ENCODE measurements around the gene HS3ST5. TPM values are rescaled to one million over a fixed set of nuclear protein-coding genes. Genes with fewer than 3 reads are reported as not detected.

The HS3ST5 gene
- total RNA-seq, 1 experiment from 2014 or later = 14.4 TPM

GRCh38 chr6:114101255-114101654, 241.6 kb downstream of the HS3ST5 start:
- Histone ChIP-seq H3K23ac (ENCODE audit: insufficient read length, low read depth, low read length) (no peak overlapping the region), H4K91ac (ENCODE audit: insufficient read length, low read depth, low read length) (no peak overlapping the region), H3K14ac (ENCODE audit: insufficient read depth, low read length) (no peak overlapping the region), H3K4ac (ENCODE audit: low read depth, low read length) (no peak overlapping the region), H2BK20ac (ENCODE audit: low read depth, low read length, poor library complexity, severe bottlenecking) (no peak overlapping the region), H3K4me1 (ENCODE audit: insufficient read depth, low read length) (peaks cover 2% of the 10 kb centered on the region; the same call in 1 of the 2 replicates), H3K9ac (ENCODE audit: extremely low read depth, insufficient read length, low read length) (no peak overlapping the region), H3K56ac (ENCODE audit: insufficient read length, low read depth, low read length) (no peak overlapping the region), H4K5ac (ENCODE audit: insufficient read length, low read depth, low read length) (no peak overlapping the region), H3K18ac (ENCODE audit: insufficient read length, low read depth, low read length) (no peak overlapping the region), H3K79me2 (ENCODE audit: insufficient read depth, low read length) (no peaks in the 10 kb centered on the region), H3K23me2 (ENCODE audit: insufficient read length, low read depth, low read length, poor library complexity, severe bottlenecking) (no peaks in the 10 kb centered on the region), H2BK12ac (ENCODE audit: insufficient read length, low read depth, low read length) (no peak overlapping the region), H3K27me3 (ENCODE audit: insufficient read depth, low read length) (no peaks in the 10 kb centered on the region), H2BK15ac (ENCODE audit: low read depth, low read length) (no peak overlapping the region), H3K9me3 (ENCODE audit: control insufficient read depth, low read depth, low read length) (no peaks in the 10 kb centered on the region), H3T11ph (ENCODE audit: low read length) (no peak overlapping the region), H2AK5ac (ENCODE audit: insufficient read length, low read length) (no peak overlapping the region), H4K20me1 (ENCODE audit: control insufficient read depth, insufficient read depth, insufficient read length) (no peaks in the 10 kb centered on the region), H4K8ac (replicated peaks; ENCODE audit: insufficient read length, low read depth, low read length) (no peak overlapping the region), H2BK5ac (ENCODE audit: insufficient read length, low read length) (no peak overlapping the region), H2AFZ (ENCODE audit: low read length) (no peak overlapping the region), H3K27ac (ENCODE audit: insufficient read length, low read depth, low read length) (no peak overlapping the region), H3K79me1 (ENCODE audit: insufficient read depth, low read depth, low read length, poor library complexity, severe bottlenecking) (no peaks in the 10 kb centered on the region), H2BK120ac (ENCODE audit: low read depth, low read length, poor library complexity, severe bottlenecking) (no peak overlapping the region), H3K4me2 (ENCODE audit: insufficient read depth, insufficient read length, low read length) (no peak overlapping the region)
- Mint-ChIP-seq H3K4me1 (peaks cover 7 to 8% of the 10 kb centered on the region in 2 experiments; a peak in 3 of 4 replicates), H3K4me3 (no peak overlapping the region), H3K27me3 (ENCODE audit: low read depth) (no peaks in the 10 kb centered on the region), H3K36me3 (ENCODE audit: insufficient read depth in 1 of 3, low read depth in 3 of 3) (peaks cover 0 to 6% (median 0%) of the 10 kb centered on the region in 3 experiments; a peak in 2 of 7 replicates), H3K27ac (no peak overlapping the region), H3K9me3 (no peaks in the 10 kb centered on the region)
- WGBS (ENCODE audit: extremely low coverage, insufficient read length, low lambda C conversion rate) = no CpG with 5 or more reads among the region's 1 CpG
- TF ChIP-seq CTCF (conservative IDR thresholded peaks at IDR 0.05) = no peak
- no peak for DNase-seq
